ENCODE data around the gene WNT3.
"Not testable (repeated sequence)": the region's sequence is repeated elsewhere in the genome, so short reads cannot be mapped to it uniquely, and the experiment has no call there.

Gene WNT3

DNA sequence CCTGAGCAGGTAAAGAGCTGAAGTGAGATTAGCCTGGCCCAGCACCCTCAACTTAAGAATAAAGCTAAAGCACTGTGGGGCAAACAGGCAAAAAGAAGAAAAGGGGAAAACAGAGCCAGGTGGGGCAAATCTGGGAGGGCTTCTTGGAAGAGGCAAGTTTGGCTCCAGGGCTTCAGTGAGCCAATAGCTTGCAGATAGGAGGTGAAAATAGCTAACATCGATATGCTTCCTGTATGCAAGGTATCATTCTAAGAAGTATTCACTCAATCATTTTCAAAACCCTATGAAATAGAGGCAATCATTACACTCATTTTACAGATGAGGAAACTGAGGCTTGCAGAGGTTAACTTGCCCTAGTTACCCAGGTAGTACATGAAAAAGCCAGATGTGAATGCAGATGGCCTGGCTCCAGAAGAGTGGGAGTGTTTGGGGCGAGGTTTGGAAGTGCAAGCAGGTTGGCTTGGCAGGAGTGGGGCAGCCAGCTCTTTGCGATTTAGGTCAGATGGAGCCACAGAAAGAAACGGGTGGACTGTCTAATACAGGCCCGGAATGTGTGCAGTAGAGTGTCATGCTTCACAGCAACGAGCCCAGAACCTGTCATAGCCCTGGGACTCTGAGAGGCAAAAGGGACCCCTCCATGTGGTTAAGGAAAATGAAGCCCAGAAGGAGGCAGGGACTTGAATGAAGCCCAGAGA, 5.7 kb downstream of the WNT3 start:
- no peak for DNase-seq

DNA sequence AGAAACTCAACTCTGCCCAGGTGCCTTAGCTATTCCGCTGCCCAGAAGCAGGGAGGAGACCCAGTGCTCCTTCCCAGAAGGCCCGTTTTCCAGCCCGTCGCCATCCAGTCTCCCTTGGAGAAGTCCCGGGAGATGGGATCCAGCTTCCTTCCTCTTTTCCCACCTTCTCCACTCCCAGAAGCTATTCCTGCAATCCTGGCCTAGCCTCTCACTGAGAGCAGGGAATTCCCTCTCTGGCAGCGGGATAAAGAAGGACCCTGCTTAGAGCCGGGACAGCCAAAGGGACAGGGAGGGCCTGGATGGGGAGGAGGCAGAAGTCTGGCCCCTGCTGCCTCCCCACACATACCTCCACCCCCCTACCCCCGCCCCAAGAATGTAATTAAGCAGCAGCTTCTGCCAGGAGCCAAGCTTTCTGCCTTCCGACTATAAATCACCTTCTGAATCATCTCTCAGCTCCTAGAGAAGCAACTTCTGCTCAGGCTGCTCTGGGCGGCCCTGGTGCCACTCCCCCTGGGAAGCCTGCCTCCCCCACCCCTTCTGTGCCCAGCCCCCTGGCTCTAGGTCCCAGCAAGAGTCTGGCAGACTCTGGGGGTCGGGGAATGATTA, 6.4 kb downstream of the WNT3 start:
- DNase-seq = no peak

DNA sequence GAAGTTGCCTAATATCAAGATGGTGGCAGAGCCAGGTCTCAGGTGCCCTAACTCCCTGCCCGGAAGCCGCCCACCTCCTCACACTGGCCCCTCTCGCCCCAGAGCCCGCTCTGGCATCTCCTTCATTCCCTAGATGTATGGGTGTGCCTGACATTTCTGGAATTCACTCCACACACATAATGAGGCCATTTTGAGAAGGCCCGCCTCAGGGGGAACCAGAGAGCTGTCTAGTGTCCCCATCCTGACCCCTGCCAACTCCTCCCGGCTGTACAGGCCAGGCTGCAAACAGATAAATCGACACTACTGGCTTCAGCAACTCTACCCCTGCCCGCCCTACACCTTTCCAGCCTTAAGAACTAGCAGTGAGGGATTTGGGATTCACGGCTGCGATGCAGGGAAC, 7.7 kb downstream of the WNT3 start:
- DNase-seq = no peak

DNA sequence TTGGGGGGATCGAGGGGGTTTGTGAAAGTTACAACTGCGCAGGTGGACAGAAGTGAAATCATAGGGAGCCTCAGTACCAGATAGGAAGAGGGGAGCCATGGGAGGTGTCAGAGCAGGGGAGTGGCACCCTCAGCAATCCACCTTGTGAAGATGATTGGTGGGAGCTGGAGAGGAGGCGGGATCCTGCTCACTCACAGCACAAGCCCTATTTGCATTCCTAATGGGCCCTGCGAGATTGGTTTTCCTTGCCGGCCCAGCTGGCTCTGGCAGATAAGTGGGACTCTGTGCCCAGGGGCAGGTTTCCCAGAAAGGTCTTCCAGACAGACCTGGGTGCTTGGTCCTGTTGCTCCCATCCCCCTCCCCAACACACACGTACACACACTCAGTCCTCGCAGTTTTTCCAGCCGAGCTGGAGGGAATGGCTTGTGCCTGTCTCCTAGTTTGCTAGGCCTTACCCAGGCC, 9.4 kb downstream of the WNT3 start:
- DNase-seq = no peak

DNA sequence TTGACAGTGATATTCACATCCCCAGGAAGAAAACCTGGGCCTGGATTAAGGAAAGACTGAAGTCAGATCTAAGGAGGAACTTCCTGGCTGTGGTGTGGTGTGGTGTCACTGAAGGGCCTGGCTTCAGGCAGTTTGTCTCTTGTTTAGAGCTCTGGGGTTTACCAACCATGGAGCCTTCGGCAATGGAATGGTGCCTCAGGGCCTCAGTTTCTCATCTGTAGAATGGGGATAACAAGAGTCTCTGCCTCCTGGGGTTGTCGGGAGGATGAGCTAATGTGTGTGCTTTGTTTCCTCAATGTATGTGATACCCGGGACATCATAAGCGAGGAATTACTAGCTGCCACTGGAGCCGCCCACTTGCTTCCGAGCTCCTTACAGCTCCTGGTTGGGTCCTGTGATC, 12.7 kb downstream of the WNT3 start:
- DNase-seq = no peak

DNA sequence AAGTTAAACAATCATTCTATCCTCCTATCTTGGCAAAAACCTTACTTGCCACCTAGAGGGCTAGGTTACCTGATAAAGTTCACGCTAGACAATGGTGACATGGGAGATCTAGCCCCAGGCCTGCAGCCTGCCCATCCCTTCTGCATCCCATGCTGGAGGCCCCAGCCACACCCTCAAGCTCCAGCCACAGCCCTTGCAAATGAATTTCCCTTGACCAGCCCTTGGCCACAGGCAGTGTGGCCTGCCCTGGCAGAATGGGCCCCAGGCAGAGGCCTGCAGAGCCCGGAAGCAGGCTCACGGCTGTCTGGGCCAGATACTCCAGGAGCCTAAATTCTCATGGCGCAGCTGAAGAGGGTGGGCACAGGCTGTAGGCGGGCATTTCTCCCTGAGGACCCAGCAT, 14.9 kb downstream of the WNT3 start:
- no peak for DNase-seq

DNA sequence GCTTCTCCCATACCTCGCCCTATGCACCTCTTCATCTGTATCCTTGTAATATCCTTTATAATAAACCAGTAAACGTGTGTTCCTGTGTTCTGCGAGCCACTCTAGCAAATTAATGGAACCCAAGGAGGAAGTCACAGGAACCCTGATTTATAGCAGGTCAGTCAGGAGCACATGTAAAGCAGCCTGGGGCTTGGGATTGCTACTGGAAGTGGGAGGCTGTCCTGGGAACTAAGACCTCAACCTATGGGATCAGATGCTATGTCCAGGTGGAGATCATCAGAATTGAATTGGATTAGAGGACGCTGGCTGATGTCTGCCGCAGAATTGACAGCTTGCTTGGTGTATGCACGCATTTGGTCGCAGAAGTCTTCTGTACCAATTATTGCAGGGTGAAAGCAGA, 15.7 kb downstream of the WNT3 start:
- no peak for DNase-seq

DNA sequence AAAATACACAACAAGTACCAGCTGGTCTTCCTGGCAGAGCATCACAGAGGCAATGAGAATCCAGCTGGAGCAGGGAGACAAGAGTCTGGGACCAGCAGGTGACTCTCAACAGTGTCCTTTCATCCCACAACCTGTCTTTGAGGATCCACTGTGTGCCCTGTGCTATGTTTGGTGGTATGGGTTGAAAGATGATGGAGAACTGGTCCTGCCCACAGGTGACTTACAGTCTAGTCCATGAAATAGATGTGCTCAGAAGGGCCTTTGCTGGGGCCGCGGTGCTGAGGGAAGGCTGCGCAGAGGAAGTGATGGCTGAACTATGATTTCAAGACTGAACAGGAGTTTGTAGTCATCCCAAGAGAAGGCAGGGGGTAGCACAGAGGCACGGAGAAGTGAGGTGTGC, 17.9 kb downstream of the WNT3 start:
- no peak for DNase-seq

DNA sequence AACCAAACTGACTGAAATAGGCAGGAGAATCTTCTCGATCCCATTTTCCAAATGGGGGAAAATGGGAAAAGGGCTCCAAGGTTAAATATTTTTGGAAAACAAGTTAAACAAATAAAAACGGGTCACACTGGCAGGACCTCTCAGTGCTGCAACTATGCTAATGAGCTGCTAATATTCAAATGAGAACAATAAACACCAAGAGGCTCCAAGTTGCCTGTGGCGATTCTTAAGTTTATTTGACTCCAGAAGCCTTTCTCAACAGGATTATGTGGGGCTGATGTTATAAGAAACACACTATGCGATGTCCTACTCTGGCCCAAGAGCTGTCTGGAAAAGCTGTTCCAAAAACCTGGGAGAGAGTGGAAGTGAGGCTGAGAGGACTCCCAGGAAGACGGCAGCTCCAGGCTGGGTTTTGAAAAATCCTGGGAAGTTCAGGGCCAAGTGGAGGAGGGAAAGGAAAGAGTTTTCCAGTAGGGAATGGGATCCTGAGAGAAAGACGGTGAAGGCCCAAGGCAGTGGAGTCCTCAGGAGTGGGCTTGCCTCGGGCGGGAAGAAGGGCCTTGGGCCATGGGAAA, 21.4 kb downstream of the WNT3 start:
- DNase-seq = no peak

DNA sequence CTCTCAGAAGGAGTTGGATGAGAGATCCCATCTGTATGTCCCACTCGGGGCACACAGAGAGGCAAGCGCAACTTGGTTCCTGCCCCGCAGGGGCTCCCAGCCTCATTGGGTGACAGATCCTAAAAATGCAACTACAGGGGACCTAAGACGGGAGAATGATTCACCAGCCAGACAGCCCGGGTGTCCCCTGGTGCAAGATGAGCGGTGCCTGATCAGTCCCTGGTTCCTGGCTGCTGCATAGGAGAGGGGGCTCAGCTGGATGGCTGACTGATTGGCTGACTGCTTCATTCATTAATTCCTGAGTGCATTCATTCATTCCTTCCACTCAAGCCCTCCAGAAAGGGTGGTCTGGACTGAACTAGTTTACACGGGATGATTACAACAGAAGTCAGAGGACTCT, 22.0 kb downstream of the WNT3 start:
- DNase-seq = no peak

DNA sequence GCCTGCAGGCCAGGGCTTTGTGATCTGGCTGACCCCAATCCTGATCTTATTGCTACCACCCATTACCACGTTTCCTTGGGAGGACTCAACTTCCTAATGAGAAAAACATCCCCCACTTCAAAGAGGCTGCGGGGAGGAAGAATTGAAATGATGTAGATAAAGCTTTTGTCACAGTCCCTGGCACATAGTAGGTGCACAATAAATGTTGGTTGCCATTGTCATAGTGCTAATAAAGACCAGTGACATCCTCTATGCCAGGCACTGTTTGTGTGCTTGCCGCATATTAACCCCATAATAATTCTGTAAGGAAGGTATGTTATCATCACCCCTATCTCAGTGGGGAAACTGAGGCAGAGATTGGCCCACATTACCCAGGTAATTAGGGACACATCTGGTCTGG, 22.4 kb downstream of the WNT3 start:
- no peak for DNase-seq

DNA sequence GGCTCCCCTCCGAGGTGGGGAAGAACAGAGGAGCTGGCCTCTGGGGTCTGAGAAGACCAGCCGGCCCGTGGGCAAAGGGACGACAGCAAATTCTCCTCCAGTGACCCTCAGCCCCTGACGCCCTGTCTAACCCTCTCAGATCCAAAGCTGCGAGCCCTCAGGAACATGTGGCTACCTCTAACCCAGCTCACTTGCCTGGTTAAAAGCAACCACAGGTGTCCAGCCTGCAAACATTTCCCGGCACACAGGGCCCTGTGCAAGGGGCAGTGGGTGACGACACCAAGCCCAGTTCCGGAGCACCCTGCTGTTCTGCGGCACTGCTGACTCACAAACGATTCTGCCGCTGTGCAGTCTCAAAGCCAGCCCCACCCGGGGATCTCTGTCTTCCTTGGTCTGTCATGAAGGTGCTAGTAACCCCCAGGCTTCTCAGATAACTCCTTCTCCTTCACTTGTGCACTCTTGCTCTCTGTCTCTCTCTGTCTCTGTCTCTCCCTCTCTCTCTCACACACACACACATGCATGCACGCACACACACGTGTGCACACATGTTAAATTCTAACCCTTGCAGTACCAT, 23.0 kb downstream of the WNT3 start:
- DNase-seq = no peak

DNA sequence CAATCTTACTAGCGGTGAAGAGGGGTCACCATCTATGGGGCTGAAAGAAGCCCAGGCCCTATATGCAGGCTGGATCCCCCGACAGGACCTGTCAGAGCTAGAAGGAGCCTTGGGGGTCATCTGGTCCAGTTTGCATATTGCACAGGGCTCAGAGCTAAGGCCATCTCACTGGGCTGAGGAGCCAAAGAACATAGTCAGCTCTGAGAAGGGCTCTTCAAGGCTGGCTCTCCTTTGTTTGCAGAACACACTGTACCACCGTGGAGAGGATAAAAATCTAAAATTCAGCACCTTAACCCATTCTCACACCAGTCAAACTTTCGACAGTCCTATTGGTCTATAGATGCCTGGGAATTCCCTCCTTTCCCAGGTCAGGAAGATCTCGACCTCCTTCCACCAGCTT, 24.2 kb downstream of the WNT3 start:
- no peak for DNase-seq

DNA sequence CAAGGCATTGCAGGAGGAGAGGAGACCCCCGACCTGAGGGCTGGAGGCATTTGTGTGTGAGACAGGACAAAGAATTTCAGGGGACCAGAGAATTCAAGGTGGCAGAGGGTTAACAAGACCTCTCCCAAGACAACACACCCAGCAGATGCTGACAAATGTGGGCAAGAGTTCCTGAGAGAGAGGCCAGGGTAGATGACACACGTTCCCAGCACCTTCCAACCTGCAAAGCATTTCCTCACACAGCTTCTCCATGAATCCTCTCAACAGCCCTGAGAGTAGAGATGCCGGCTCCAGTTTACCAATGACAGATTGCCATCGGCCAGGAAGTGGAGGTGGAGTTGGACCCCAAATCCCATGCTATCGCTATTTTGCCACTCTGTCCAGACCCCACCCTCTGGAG, 25.0 kb downstream of the WNT3 start:
- no peak for DNase-seq

DNA sequence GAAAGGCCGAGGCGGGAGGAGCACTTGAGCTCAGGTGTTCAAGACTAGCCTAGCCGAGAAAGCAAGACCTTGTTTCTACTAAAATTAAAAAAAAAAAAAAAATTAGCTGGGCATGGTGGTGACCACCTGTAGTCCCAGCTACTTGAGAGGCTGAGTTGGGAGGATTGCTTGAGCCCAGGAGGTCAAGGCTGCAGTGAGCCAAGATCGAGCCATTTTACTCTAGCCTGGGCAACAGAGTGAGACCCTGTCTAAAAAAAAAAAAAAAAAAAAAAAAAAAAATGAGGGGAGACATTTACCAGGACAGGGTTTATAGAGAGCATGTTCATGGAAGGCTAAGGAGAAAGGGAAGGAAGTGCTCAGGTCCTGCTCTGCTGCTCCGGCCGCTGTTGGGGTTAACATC, 25.5 kb downstream of the WNT3 start:
- not testable (repeated sequence) for DNase-seq

DNA sequence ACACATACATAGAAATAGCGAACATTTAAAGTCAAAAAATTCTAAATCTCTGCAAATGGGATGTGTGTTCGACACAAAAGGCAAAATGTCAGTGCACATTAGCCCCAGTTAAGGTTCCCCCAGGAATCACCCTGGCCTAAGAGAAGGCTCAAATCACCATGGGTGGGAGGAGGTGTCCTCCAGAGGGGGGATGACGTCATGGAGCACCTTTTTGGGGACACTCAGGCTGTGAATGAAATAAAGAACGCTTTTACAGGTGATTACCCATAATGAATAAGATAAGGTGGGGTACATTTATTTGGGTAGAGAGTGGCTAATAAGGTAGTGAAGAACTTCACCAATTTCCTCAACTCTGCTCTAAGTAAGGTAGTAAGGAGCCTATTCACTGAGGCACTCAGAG, 26.4 kb downstream of the WNT3 start:
- DNase-seq = no peak

DNA sequence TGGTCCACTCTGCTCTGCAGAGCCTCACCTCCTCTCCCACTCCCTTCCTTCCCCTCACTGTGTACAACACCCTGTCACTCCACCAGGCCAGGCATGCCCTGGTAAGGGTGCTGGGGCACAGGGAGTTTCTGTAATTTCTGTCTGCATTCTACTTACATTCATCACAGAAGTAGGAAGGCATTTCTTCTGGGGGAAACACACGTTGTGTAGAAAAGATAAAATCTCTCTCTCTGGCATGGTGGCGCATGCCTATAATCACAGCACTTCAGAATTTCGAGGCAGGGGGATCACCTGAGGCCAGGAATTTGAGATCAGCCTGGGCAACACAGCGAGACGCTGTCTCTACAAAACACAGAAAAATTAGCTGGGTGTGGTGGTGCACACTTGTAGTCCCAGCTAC, 27.0 kb downstream of the WNT3 start:
- DNase-seq = no peak

DNA sequence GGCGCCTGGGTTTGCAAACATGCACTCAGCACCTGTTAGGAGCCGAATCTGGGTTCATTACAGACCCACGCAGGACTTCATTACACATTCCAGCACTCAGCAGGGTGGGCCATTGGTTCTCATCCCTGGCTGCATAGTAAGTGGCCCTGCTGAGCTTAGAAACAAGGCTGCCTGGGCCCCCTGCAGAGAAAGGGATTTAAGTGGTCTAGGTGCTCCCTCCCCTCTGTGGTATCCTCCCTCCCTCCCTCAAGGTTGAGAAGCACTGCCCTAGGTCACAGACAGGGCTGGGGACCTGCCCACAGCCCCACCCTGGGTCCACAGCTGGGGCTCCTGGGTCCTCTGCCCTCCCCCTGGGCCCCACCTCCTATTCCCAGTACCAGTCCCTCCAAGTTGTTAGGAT, 28.3 kb downstream of the WNT3 start:
- no peak for DNase-seq

DNA sequence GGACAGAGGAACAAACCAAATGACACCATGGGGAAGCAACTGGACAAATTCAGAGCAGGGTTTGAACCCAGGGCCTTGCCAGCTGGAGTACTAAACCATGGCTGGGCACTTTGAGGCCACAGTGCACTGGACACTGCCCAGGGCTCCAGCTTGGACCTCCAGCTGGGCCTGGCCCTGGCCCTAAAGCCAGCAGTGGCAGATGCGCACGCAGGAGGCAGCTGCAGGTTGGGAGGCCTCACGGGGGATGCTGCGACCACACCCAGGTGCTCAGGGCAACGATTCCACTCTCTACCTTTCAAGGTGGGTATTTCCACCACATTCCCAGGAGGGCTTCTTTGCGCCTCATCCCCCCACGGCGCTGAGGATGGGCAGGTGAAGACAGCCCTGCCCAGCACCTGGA, 28.9 kb downstream of the WNT3 start:
- no peak for DNase-seq

DNA sequence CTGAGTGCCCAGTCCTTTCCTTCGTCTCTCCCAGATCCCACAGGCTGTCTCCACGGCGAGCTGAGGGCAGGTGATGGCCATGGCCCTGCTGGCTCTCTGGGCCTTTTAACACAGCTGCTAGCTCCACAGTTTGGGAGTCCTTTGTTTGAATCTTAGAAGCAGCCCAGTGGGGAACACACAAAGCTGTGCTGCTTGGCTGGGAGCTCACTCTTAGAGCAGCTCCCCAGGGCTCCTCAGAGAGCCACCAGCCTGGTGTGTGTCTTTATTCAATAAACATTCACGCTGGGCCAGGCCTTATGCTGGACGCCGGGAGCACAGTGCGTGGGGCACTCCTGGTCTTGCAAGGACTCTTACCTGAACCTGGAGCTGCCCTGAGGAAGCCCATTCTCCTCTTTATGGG, 29.7 kb downstream of the WNT3 start:
- DNase-seq = no peak

DNA sequence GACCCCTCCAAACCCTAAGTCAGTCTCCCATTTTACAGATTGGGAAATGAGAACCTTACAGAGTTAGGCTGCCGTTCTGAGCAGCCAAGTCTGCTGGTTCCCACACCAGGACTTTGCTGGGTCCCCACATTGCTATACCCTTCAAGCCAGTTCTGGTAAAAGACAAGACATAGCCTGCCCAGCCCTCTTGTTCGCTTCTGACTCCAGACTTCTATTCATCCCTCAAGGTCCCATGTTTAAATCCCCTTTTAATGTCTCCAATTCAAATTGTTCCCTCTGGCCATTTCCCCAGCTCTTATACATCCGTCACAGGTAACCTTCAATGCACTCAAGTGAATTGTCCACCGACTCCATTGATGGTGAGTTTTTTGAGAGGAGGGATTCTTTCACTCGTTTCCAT, 30.2 kb downstream of the WNT3 start:
- DNase-seq = no peak

DNA sequence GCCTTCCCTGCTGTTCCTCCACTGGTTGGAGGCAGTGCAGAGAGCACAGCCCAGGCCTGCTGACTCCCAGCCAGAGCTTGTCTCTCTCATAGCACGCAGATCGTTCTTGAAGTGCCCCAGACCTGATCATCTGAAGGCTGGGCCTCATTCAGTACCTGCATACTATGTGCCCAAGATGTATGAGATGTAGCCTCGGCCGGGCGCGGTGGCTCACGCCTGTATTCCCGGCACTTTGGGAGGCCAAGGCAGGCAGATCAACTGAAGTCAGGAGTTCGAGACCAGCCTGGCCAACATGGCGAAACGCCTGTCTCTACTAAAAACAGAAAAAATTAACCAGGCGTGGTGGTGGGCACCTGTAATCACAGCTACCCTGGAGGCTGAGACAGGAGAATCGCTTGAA, 31.0 kb downstream of the WNT3 start:
- no peak for DNase-seq

DNA sequence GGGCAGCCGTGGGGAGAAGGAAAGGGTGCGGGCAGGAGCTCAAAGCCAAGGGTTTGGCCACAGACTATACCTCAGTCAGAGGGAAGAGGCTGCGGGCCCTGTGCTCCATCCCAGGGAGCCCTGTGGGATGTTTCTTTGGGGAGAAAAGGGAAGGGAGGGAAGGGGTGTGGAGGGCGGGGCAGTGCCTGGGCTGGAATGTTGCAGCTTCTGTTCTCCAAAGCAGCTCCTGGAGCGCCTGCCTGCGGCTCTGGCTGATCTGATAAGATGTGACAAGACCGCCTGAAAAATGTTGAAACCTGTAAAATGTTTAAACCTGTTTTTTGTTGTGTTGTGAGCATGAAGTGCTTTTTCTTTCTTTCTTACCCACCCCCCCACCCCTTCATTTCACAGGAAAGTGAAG, 32.8 kb downstream of the WNT3 start:
- no peak for DNase-seq

DNA sequence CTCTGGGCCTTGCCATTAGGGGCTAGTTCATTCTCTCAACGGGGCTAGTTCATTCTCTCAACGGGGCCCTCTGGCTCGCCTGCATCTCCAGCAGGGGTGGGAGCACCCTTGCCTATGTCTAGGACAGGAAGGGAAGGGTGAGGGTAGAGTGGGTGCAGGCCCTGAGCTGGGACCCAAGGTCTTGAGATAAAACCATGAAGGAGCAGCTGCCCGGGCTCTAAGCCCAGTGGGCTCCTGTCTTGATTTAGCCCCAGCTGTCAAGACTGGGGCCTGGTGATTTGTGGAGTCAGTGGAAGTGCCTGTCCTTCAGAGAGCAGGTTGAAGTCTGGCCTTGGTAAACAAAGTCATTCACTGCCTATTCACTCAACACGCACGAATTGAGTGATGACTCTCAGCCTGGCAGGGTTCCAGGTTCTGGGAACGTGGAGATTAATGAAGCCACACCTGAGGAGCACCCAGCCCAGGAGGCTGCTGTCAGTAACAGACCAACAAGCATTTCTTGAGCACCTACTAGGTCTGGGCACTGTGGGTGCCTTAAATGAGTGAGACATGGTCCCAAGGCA, 35.4 kb downstream of the WNT3 start:
- DNase-seq = no peak
